T-helper 1 cell treated with Interleukin-12 subunit alpha and Interleukin-12 subunit beta and Interleukin-4 antibody, amounts not matched to agents 30 μg/mL and 1 μg/mL, for 36 hours (primary cell): ENCODE results near the gene B3GNT4.
A peak's percentile ranks its signal among the peaks of the same experiment; 100 is the strongest.

Experiments
- H3K27ac Mint-ChIP-seq: one replicate; pipeline ENCODE4 v1.8.0; 2021; ENCODE audit warnings: mild to moderate bottlenecking, mixed read lengths
- H3K27me3 Mint-ChIP-seq: one replicate; pipeline ENCODE4 v1.8.0; 2021; ENCODE audit warnings: low read depth, mixed read lengths
- H3K36me3 Mint-ChIP-seq: one replicate; pipeline ENCODE4 v1.8.0; 2021; ENCODE audit warnings: low read depth, mixed read lengths
- H3K4me1 Mint-ChIP-seq: one replicate; pipeline ENCODE4 v1.8.0; 2021; ENCODE audit warnings: low read depth, mixed read lengths
- H3K4me3 Mint-ChIP-seq: one replicate; pipeline ENCODE4 v1.8.0; 2021; ENCODE audit warnings: mild to moderate bottlenecking, moderate library complexity, mixed read lengths
- H3K9me3 Mint-ChIP-seq: one replicate; pipeline ENCODE4 v1.8.0; 2021; ENCODE audit warnings: mixed read lengths

B3GNT4 gene

GRCh38 chr12:122216445-122216844, 12.9 kb downstream of the B3GNT4 start:
- H3K27me3 Mint-ChIP-seq = no peaks in the 10 kb centered on the region
- H3K36me3 Mint-ChIP-seq = peaks cover 32% of the 10 kb centered on the region
- no peaks in the 10 kb centered on the region for H3K4me1 Mint-ChIP-seq
- H3K9me3 Mint-ChIP-seq = no peaks in the 10 kb centered on the region
- no peak overlapping the region for H3K27ac Mint-ChIP-seq
- H3K4me3 Mint-ChIP-seq = no peak overlapping the region

- Mint-ChIP-seq H3K36me3 (peaks cover 17% of the 10 kb centered on the region), H3K27me3 (no peaks in the 10 kb centered on the region), H3K27ac (peak within 1 kb of the TSS; percentile 91), H3K4me3 (peak within 1 kb of the TSS; percentile 91), H3K9me3 (no peaks in the 10 kb centered on the region), H3K4me1 (peaks cover 25% of the 10 kb centered on the region)
These were observed 22.3 kb downstream of the B3GNT4 start, which contains the start of gene DIABLO for GRCh38 chr12:122225683-122226365. Gene DIABLO (minus strand): TSS chr12:122226052. CDS start chr12:122226014, 38 bp downstream.

GRCh38 chr12:122226366-122227125, 23.0 kb downstream of the B3GNT4 start:
- no peaks in the 10 kb centered on the region for H3K9me3 Mint-ChIP-seq
- peaks cover 25% of the 10 kb centered on the region for H3K4me1 Mint-ChIP-seq
- H3K4me3 Mint-ChIP-seq = peak overlapping the region; percentile 75
- peak overlapping the region; percentile 62 for H3K27ac Mint-ChIP-seq
- peaks cover 21% of the 10 kb centered on the region for H3K36me3 Mint-ChIP-seq
- H3K27me3 Mint-ChIP-seq = no peaks in the 10 kb centered on the region

- H3K9me3 Mint-ChIP-seq = no peaks in the 10 kb centered on the region
- H3K4me3 Mint-ChIP-seq = peak overlapping the region; percentile 75
- H3K27ac Mint-ChIP-seq = peak overlapping the region; percentile 63
- peaks cover 23% of the 10 kb centered on the region for H3K36me3 Mint-ChIP-seq
- no peaks in the 10 kb centered on the region for H3K27me3 Mint-ChIP-seq
- peaks cover 25% of the 10 kb centered on the region for H3K4me1 Mint-ChIP-seq
These were observed 23.8 kb downstream of the B3GNT4 start for GRCh38 chr12:122227341-122227740.

- H3K36me3 Mint-ChIP-seq = peaks cover 21% of the 10 kb centered on the region
- no peak overlapping the region for H3K27ac Mint-ChIP-seq
- no peaks in the 10 kb centered on the region for H3K9me3 Mint-ChIP-seq
- H3K4me1 Mint-ChIP-seq = peaks cover 23% of the 10 kb centered on the region
- peak overlapping the region; percentile 1 for H3K4me3 Mint-ChIP-seq
- no peaks in the 10 kb centered on the region for H3K27me3 Mint-ChIP-seq
These were observed 24.6 kb downstream of the B3GNT4 start for GRCh38 chr12:122228092-122228491.

GRCh38 chr12:122230798-122231197, 27.3 kb downstream of the B3GNT4 start:
- peaks cover 16% of the 10 kb centered on the region for H3K36me3 Mint-ChIP-seq
- no peaks in the 10 kb centered on the region for H3K9me3 Mint-ChIP-seq
- H3K4me1 Mint-ChIP-seq = peaks cover 8% of the 10 kb centered on the region
- no peak overlapping the region for H3K27ac Mint-ChIP-seq
- H3K27me3 Mint-ChIP-seq = no peaks in the 10 kb centered on the region
- H3K4me3 Mint-ChIP-seq = no peak overlapping the region

- no peak overlapping the region for H3K27ac Mint-ChIP-seq
- peaks cover 21% of the 10 kb centered on the region for H3K36me3 Mint-ChIP-seq
- H3K27me3 Mint-ChIP-seq = no peaks in the 10 kb centered on the region
- no peak overlapping the region for H3K4me3 Mint-ChIP-seq
- peaks cover 2% of the 10 kb centered on the region for H3K4me1 Mint-ChIP-seq
- H3K9me3 Mint-ChIP-seq = no peaks in the 10 kb centered on the region
These were observed 29.2 kb downstream of the B3GNT4 start for GRCh38 chr12:122232691-122233090.

- H3K36me3 Mint-ChIP-seq = peaks cover 33% of the 10 kb centered on the region
- no peaks in the 10 kb centered on the region for H3K4me1 Mint-ChIP-seq
- no peak overlapping the region for H3K27ac Mint-ChIP-seq
- no peak overlapping the region for H3K4me3 Mint-ChIP-seq
- no peaks in the 10 kb centered on the region for H3K9me3 Mint-ChIP-seq
- H3K27me3 Mint-ChIP-seq = no peaks in the 10 kb centered on the region
These were observed 32.2 kb downstream of the B3GNT4 start for GRCh38 chr12:122235741-122236140.

- Mint-ChIP-seq H3K36me3 (peaks cover 26% of the 10 kb centered on the region), H3K4me3 (no peak overlapping the region), H3K9me3 (no peaks in the 10 kb centered on the region), H3K27ac (no peak overlapping the region), H3K27me3 (no peaks in the 10 kb centered on the region), H3K4me1 (peaks cover 3% of the 10 kb centered on the region)
These were observed 35.4 kb downstream of the B3GNT4 start for GRCh38 chr12:122238861-122239260.

- Mint-ChIP-seq H3K4me3 (peak overlapping the region; percentile 75), H3K9me3 (no peaks in the 10 kb centered on the region), H3K4me1 (peaks cover 16% of the 10 kb centered on the region), H3K27ac (peak overlapping the region; percentile 90), H3K36me3 (peaks cover 15% of the 10 kb centered on the region), H3K27me3 (no peaks in the 10 kb centered on the region)
These were observed 40.5 kb downstream of the B3GNT4 start for GRCh38 chr12:122243965-122244364.

GRCh38 chr12:122244565-122245371, 41.3 kb downstream of the B3GNT4 start:
- Mint-ChIP-seq H3K9me3 (no peaks in the 10 kb centered on the region), H3K27me3 (no peaks in the 10 kb centered on the region), H3K4me1 (peaks cover 16% of the 10 kb centered on the region), H3K27ac (peak overlapping the region; percentile 90), H3K4me3 (peak overlapping the region; percentile 75), H3K36me3 (peaks cover 21% of the 10 kb centered on the region)

- H3K27ac Mint-ChIP-seq = peak overlapping the region; percentile 68
- H3K4me1 Mint-ChIP-seq = peaks cover 16% of the 10 kb centered on the region
- no peaks in the 10 kb centered on the region for H3K27me3 Mint-ChIP-seq
- no peaks in the 10 kb centered on the region for H3K9me3 Mint-ChIP-seq
- peak overlapping the region; percentile 44 for H3K4me3 Mint-ChIP-seq
- peaks cover 20% of the 10 kb centered on the region for H3K36me3 Mint-ChIP-seq
These were observed 42.0 kb downstream of the B3GNT4 start for GRCh38 chr12:122245553-122245952.

GRCh38 chr12:122250047-122250446, 46.5 kb downstream of the B3GNT4 start:
- Mint-ChIP-seq H3K27me3 (no peaks in the 10 kb centered on the region), H3K4me1 (peaks cover 2% of the 10 kb centered on the region), H3K27ac (no peak overlapping the region), H3K9me3 (no peaks in the 10 kb centered on the region), H3K4me3 (no peak overlapping the region), H3K36me3 (peaks cover 18% of the 10 kb centered on the region)

GRCh38 chr12:122250536-122250935, 47.0 kb downstream of the B3GNT4 start:
- Mint-ChIP-seq H3K27ac (no peak overlapping the region), H3K9me3 (no peaks in the 10 kb centered on the region), H3K27me3 (no peaks in the 10 kb centered on the region), H3K4me1 (peaks cover 2% of the 10 kb centered on the region), H3K4me3 (no peak overlapping the region), H3K36me3 (peaks cover 18% of the 10 kb centered on the region)
